ENCODE measurements around the gene EGLN1. TPM values are rescaled to one million over a fixed set of nuclear protein-coding genes. Genes with fewer than 3 reads are reported as not detected.

Gene EGLN1
- total and polyA plus RNA-seq, 2 of the 8 experiments (the other 6 are each of a cell fraction or from before 2014, with no cell fraction given) = 4.0 to 6.4 TPM

DNA sequence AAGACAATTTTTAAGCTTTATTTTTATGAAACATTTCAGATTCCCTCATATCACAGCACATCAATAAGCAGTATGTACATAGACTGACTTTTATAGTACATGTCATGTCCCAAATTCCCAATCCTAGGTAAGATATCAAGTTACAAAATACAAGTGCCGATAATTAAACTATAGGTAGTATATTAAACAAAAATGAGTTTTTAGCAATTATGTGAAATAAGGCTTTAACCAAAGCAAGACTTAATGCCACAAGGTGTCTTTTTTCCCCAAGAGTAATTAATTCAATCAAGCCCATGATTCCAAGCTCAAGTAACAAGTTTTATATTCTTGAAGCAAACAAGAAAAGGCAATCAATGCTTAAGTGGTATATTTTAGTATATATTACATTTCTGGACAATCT lies 89.3 kb downstream of the EGLN1 start:
- ChIA-PET POLR2A (ENCODE audit: partially characterized antibody) (no interaction called here), CTCF (ENCODE audit: partially characterized antibody) (no interaction called here)
- peaks cover 6% of the 10 kb centered on the region in 2 experiments for H4K20me1 ChIP-seq (replicated peaks in 1 of 2; ENCODE audit: control insufficient read depth in 1 of 2, insufficient read depth in 2 of 2, low read length in 2 of 2)
- peaks cover 15% of the 10 kb centered on the region for H3K23me2 ChIP-seq (ENCODE audit: low read depth, low read length)
- no peak overlapping the region for H3K9ac ChIP-seq (replicated peaks in 1 of 4; ENCODE audit: extremely low read depth in 1 of 4, low read depth in 3 of 4, low read length in 3 of 4)
- no peak overlapping the region for H2BK20ac ChIP-seq (ENCODE audit: low read length)
- no peak overlapping the region for H2BK5ac ChIP-seq (ENCODE audit: low read depth, low read length)
- H4K8ac ChIP-seq (ENCODE audit: extremely low read depth, insufficient read depth, low read length) = no peak overlapping the region
- H3K9me3 ChIP-seq (ENCODE audit: insufficient read depth in 2 of 2, low read depth in 1 of 2, low read length in 1 of 2) = no peaks in the 10 kb centered on the region
- peak overlapping the region in 1 of 4 experiments; percentile 56; a peak in 1 of 8 replicates for H3K4me3 ChIP-seq (ENCODE audit: extremely low read depth in 1 of 4, insufficient read depth in 2 of 4, low read depth in 3 of 4, low read length in 4 of 4)
- H2BK15ac ChIP-seq (ENCODE audit: low read length) = no peak overlapping the region
- H3K79me1 ChIP-seq (ENCODE audit: low read depth, low read length) = peaks cover 8% of the 10 kb centered on the region; the same call in 1 of the 2 replicates
- H3K4ac ChIP-seq (replicated peaks; ENCODE audit: insufficient read length, low read depth, low read length) = no peak overlapping the region
- FAIRE-seq (no peak), DNase-seq (ENCODE audit: low read depth in 1 of 2, low spot score in 2 of 2) (no peak)
- H3K27ac ChIP-seq (ENCODE audit: low read depth, low read length) = no peak overlapping the region
- H3K56ac ChIP-seq (replicated peaks; ENCODE audit: insufficient read length, low read depth, low read length) = no peak overlapping the region
- H3K36me3 ChIP-seq (ENCODE audit: control insufficient read depth in 2 of 4, insufficient read depth in 4 of 4, low read length in 3 of 4) = 0 out of 8 replicates have a peak, but pooled peaks cover 0 to 3% (median 0%) of the 10 kb centered on the region in 4 experiments
- H2AFZ ChIP-seq (ENCODE audit: low read length) = no peak overlapping the region
- 83% methylated on average over 1 of the region's 1 CpG; no CpG with 5 or more reads in 1 of the 2 experiments for WGBS, 2 experiments (ENCODE audit: extremely low coverage in 1 of 2, insufficient coverage in 1 of 2, insufficient read length in 1 of 2, insufficient replicate concordance in 2 of 2, low coverage in 1 of 2, low lambda C conversion rate in 2 of 2, missing lambda C conversion rate in 1 of 2)
- no peak overlapping the region for H3K23ac ChIP-seq (ENCODE audit: insufficient read length)
- H3K14ac ChIP-seq (ENCODE audit: insufficient read length) = no peak overlapping the region
- H3K79me2 ChIP-seq (ENCODE audit: control insufficient read depth in 1 of 2, insufficient read depth in 2 of 2, low read length in 2 of 2) = peaks cover 13 to 44% of the 10 kb centered on the region in 2 experiments
- H3K4me1 ChIP-seq (replicated peaks in 1 of 4; ENCODE audit: control insufficient read depth in 3 of 4, insufficient read depth in 4 of 4, low read length in 3 of 4) = peaks cover 2 to 13% (median 5%) of the 10 kb centered on the region in 4 experiments
- no peak overlapping the region for H4K91ac ChIP-seq (replicated peaks; ENCODE audit: insufficient read length, low read length)
- H2AK5ac ChIP-seq (ENCODE audit: low read depth, low read length) = no peak overlapping the region
- no peak overlapping the region for H3K4me2 ChIP-seq (ENCODE audit: insufficient read depth in 1 of 2, low read depth in 2 of 2, low read length in 2 of 2)
- no peak overlapping the region for H2BK120ac ChIP-seq (replicated peaks; ENCODE audit: low read depth, low read length)
- no peak overlapping the region for H4K5ac ChIP-seq (ENCODE audit: insufficient read length, low read depth, low read length)
- no peaks in the 10 kb centered on the region for H3K27me3 ChIP-seq (replicated peaks in 1 of 4; ENCODE audit: control insufficient read depth in 3 of 4, extremely low read depth in 1 of 4, insufficient read depth in 3 of 4, low read length in 3 of 4)
- no peak overlapping the region for H2BK12ac ChIP-seq (ENCODE audit: low read depth, low read length)
- no peak overlapping the region for H3K18ac ChIP-seq (ENCODE audit: extremely low read depth, low read length)

Data from H1 (cell line).